HepG2 (cell line): ENCODE measurements around the gene RDH14. TPM values are rescaled to one million over a fixed set of nuclear protein-coding genes. Genes with fewer than 3 reads are reported as not detected.

Source experiments
- ETV6 ChIP-seq: sonication (generic); formaldehyde crosslinking; conservative IDR thresholded peaks from 2 replicates; pipeline ENCODE4 v1.4.0; 2020; ENCODE audit warnings: missing genetic modification reagents
- HNF4A ChIP-seq: sonication (generic); formaldehyde crosslinking; IDR thresholded peaks from 2 replicates; pipeline ENCODE4 v1.4.0; 2020; ENCODE audit warnings: missing genetic modification reagents
- HOXA9 ChIP-seq: sonication (generic); formaldehyde crosslinking; IDR thresholded peaks from 2 replicates; pipeline ENCODE4 v1.8.1; 2022; ENCODE audit warnings: missing genetic modification reagents, mild to moderate bottlenecking, moderate library complexity, borderline replicate concordance
- NFYB ChIP-seq: sonication (generic); formaldehyde crosslinking; IDR thresholded peaks from 2 replicates; pipeline ENCODE4 v1.4.0; 2020; ENCODE audit warnings: missing genetic modification reagents
- PAX8 ChIP-seq: sonication (generic); formaldehyde crosslinking; IDR thresholded peaks from 2 replicates; pipeline ENCODE4 v1.8.0; 2022; ENCODE audit warnings: mild to moderate bottlenecking, missing genetic modification reagents, borderline replicate concordance
- SNAPC2 ChIP-seq: sonication (generic); formaldehyde crosslinking; IDR thresholded peaks from 2 replicates; pipeline ENCODE4 v1.8.1; 2022; ENCODE audit warnings: mild to moderate bottlenecking, missing genetic modification reagents
- ZNF12 ChIP-seq: sonication (generic); formaldehyde crosslinking; IDR thresholded peaks from 2 replicates; pipeline ENCODE4 v1.5.0; 2020; ENCODE audit warnings: missing genetic modification reagents
- ZNF562 ChIP-seq: sonication (generic); formaldehyde crosslinking; IDR thresholded peaks from 2 replicates; pipeline ENCODE4 v1.8.0; 2022; ENCODE audit warnings: missing genetic modification reagents, borderline replicate concordance
- ZNF598 ChIP-seq: sonication (generic); formaldehyde crosslinking; IDR thresholded peaks from 2 replicates; pipeline ENCODE4 v1.5.1; 2020; ENCODE audit warnings: mild to moderate bottlenecking, missing genetic modification reagents, borderline replicate concordance
- ZNF737 ChIP-seq: sonication (generic); formaldehyde crosslinking; IDR thresholded peaks from 2 replicates; pipeline ENCODE4 v1.5.0; 2020; ENCODE audit warnings: missing genetic modification reagents, mild to moderate bottlenecking, borderline replicate concordance
- polyA plus RNA-seq, 8 experiments: library from polyadenylated mRNA; depleted of rRNA in 3 of 8; stranded (reverse) in 7 of 8; unstranded in 1 of 8; fragments of >200 nt; fragmentation: Illumina TruSeq in 4 of 8; extraction: Trizol in 4 of 8; gene quantifications; 2 replicates each; pipeline versions ENCODE4 v1.2.1 to v1.2.3, GENCODE V29; 2011 to 2016; ENCODE audit warnings: low read depth in 4 of 8, missing spikeins in 1 of 8, mixed read lengths in 1 of 8; ENCODE audit not compliant: insufficient read depth in 1 of 8
- total RNA-seq, 5 experiments: library from RNA; depleted of rRNA; stranded (reverse); fragments of >200 nt; fragmentation: Illumina TruSeq; extraction: Trizol; gene quantifications; 2 replicates each; pipeline ENCODE4 v1.2.3, GENCODE V29; 2016; ENCODE audit warnings: low read depth in 1 of 5
- TF ChIP-seq, protein P1 (sequence below): IDR thresholded peaks from 2 replicates; pipeline ENCODE4 v1.6.1; 2018; ENCODE audit warnings: missing genetic modification reagents, mild to moderate bottlenecking, missing compliant biosample characterization
- TF ChIP-seq, protein P2 (sequence below): sonication (generic); formaldehyde crosslinking; conservative IDR thresholded peaks from 2 replicates; pipeline ENCODE4 v1.4.0; 2020; ENCODE audit warnings: missing genetic modification reagents
- TF ChIP-seq, protein P3 (sequence below): IDR thresholded peaks from 2 replicates; pipeline ENCODE4 v1.6.1; 2016; ENCODE audit warnings: missing compliant biosample characterization, missing genetic modification reagents, borderline replicate concordance
- TF ChIP-seq, protein P4 (sequence below): sonication (generic); formaldehyde crosslinking; IDR thresholded peaks from 2 replicates; pipeline ENCODE4 v1.8.1; 2023; ENCODE audit warnings: mild to moderate bottlenecking, missing genetic modification reagents
- TF ChIP-seq, protein P5 (sequence below): IDR thresholded peaks from 2 replicates; pipeline ENCODE4 v1.6.1; 2016; ENCODE audit warnings: missing genetic modification reagents, missing compliant biosample characterization
- TF ChIP-seq, protein P6 (sequence below): IDR thresholded peaks from 2 replicates; pipeline ENCODE4 v1.6.1; 2016; ENCODE audit warnings: mild to moderate bottlenecking, missing biosample characterization, missing genetic modification reagents

The RDH14 gene
- total and polyA plus RNA-seq, 2 of the 13 experiments (the other 11 are each of a cell fraction or from before 2014, with no cell fraction given): 27.4 to 39.9 TPM

DNA sequence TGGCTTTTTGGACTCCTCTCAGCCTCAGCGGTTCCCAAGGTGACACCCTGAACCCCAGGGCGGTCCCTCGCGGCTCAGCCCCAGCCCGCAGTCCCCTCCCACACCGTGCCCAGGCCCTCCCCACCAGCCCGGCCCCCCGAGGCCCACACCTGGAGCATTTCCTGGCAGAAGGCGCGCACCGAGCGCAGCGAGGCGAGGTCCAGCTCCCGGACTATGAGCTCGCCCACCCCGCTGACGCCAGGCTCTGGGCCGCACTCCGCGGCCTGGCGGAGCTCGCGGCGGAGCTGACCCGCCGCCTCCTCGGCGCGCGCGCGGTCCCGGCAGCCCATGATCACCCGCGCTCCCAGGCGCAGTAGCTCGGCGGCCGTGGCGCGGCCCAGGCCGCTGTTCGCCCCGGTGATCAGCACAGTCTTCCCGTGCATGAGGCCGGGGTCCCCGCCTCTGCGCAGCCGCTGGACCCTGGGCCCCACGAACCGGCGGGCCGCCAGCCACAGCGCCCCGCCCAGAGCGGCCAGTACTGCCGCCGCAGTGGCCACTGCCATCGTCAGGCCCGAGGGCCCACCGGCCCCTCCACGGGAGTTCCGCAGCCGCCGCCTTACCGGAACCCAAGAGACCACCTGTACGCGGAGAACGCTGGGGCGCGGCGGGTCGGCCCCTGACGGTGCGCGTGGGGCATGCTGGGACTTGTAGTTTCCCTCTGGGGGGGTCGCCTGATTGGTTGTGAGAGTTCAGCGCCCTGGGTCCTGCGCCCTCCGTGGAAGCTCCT, at the start of gene RDH14 (continued):
- TF ChIP-seq, protein P1, sequence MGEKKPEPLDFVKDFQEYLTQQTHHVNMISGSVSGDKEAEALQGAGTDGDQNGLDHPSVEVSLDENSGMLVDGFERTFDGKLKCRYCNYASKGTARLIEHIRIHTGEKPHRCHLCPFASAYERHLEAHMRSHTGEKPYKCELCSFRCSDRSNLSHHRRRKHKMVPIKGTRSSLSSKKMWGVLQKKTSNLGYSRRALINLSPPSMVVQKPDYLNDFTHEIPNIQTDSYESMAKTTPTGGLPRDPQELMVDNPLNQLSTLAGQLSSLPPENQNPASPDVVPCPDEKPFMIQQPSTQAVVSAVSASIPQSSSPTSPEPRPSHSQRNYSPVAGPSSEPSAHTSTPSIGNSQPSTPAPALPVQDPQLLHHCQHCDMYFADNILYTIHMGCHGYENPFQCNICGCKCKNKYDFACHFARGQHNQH (CRISPR knock-in tag): peak; percentile 83
- TF ChIP-seq, protein P2, sequence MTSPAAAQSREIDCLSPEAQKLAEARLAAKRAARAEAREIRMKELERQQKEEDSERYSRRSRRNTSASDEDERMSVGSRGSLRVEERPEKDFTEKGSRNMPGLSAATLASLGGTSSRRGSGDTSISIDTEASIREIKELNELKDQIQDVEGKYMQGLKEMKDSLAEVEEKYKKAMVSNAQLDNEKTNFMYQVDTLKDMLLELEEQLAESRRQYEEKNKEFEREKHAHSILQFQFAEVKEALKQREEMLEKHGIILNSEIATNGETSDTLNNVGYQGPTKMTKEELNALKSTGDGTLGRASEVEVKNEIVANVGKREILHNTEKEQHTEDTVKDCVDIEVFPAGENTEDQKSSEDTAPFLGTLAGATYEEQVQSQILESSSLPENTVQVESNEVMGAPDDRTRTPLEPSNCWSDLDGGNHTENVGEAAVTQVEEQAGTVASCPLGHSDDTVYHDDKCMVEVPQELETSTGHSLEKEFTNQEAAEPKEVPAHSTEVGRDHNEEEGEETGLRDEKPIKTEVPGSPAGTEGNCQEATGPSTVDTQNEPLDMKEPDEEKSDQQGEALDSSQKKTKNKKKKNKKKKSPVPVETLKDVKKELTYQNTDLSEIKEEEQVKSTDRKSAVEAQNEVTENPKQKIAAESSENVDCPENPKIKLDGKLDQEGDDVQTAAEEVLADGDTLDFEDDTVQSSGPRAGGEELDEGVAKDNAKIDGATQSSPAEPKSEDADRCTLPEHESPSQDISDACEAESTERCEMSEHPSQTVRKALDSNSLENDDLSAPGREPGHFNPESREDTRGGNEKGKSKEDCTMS (CRISPR knock-in tag): no peak
- TF ChIP-seq SNAPC2 (CRISPR knock-in tag): no peak
- peak; percentile 91 for TF ChIP-seq NFYB (CRISPR knock-in tag)
- TF ChIP-seq, protein P3, sequence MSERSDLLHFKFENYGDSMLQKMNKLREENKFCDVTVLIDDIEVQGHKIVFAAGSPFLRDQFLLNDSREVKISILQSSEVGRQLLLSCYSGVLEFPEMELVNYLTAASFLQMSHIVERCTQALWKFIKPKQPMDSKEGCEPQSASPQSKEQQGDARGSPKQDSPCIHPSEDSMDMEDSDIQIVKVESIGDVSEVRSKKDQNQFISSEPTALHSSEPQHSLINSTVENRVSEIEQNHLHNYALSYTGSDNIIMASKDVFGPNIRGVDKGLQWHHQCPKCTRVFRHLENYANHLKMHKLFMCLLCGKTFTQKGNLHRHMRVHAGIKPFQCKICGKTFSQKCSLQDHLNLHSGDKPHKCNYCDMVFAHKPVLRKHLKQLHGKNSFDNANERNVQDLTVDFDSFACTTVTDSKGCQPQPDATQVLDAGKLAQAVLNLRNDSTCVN: 0 out of 2 replicates have a peak, but pooled peaks have one; percentile 43
- TF ChIP-seq ZNF562 (CRISPR knock-in tag): no peak
- TF ChIP-seq ZNF598 (CRISPR knock-in tag): peak; percentile 64
- TF ChIP-seq, protein P4, sequence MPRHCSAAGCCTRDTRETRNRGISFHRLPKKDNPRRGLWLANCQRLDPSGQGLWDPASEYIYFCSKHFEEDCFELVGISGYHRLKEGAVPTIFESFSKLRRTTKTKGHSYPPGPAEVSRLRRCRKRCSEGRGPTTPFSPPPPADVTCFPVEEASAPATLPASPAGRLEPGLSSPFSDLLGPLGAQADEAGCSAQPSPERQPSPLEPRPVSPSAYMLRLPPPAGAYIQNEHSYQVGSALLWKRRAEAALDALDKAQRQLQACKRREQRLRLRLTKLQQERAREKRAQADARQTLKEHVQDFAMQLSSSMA (CRISPR knock-in tag): peak; percentile 78
- TF ChIP-seq ZNF737: no peak
- TF ChIP-seq ZNF12 (CRISPR knock-in tag): no peak; the same call in none of the 2 replicates
- TF ChIP-seq ETV6 (CRISPR knock-in tag): peak; percentile 86
- TF ChIP-seq, protein P5, sequence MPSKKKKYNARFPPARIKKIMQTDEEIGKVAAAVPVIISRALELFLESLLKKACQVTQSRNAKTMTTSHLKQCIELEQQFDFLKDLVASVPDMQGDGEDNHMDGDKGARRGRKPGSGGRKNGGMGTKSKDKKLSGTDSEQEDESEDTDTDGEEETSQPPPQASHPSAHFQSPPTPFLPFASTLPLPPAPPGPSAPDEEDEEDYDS (CRISPR knock-in tag): peak; percentile 74
- TF ChIP-seq HNF4A (CRISPR knock-in tag): peak; percentile 55
- TF ChIP-seq HOXA9: peak; percentile 29; the same call in 1 of the 2 replicates
- TF ChIP-seq, protein P6, sequence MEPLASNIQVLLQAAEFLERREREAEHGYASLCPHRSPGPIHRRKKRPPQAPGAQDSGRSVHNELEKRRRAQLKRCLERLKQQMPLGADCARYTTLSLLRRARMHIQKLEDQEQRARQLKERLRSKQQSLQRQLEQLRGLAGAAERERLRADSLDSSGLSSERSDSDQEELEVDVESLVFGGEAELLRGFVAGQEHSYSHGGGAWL (CRISPR knock-in tag): peak; percentile 93
- TF ChIP-seq PAX8 (CRISPR knock-in tag): no peak; the same call in 1 of the 2 replicates
